Stimulated activated CD4-positive, alpha-beta T cell treated with anti-CD3 and anti-CD28 coated beads, Interleukin-12 subunit alpha, Interleukin-12 subunit beta, amount 100 ng/mL, for 48 hours (primary cell): ENCODE measurements around the gene DIAPH3.

Experiments
- DNase-seq, 3 donors: peaks; one replicate each; pipeline ENCODE4 v3.0.0-alpha.2; 2020; ENCODE audit warnings: low read depth in 2 of 3, low spot score in 1 of 3

Gene DIAPH3

GRCh38 chr13:59963827-59964226 is 199.9 kb downstream of the DIAPH3 start:
- DNase-seq = no peak

- DNase-seq = no peak
These were observed 200.3 kb downstream of the DIAPH3 start for GRCh38 chr13:59963383-59963782.

DNA sequence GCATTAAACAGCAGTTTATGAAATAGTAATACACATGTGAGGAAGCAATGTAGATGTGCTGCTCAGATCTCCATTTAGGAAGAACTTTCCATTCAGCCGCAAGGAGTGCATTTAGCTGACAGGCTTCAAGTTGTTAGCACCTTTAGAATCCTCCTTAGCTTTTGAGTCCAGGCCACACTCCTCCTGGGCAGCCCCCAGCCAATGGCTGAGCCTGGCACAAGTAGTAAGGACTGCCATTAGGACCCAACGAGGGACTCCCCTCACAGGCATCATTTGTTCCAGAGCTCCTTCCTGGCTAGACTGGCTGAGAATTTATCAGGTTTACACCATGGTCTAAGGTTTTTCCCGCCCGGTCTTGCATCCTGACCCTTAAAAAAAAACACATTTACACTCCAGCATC is 201.4 kb downstream of the DIAPH3 start:
- no peak for DNase-seq

- no peak for DNase-seq
These were observed 203.0 kb downstream of the DIAPH3 start for GRCh38 chr13:59960683-59961082.

- no peak for DNase-seq
These were observed 206.3 kb downstream of the DIAPH3 start for GRCh38 chr13:59957438-59957837.

DNA sequence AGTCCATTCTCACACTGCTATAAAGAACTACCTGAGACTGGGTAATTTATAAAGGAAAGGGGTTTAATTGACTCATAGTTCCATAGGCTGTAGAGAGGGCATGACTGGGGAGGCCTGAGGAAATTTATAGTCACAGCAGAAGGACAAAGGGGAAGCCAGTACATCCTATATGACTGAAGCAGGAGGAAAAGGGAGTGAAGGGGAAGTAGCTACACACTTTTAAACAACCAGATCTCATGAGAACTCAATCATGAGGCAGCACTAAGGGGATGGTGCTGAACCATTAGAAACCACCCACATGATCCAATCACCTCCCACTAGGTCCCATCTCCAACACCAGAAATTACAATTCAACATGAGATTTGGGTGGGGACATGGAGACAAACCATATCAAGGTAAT is 209.1 kb downstream of the DIAPH3 start:
- DNase-seq = no peak

DNA sequence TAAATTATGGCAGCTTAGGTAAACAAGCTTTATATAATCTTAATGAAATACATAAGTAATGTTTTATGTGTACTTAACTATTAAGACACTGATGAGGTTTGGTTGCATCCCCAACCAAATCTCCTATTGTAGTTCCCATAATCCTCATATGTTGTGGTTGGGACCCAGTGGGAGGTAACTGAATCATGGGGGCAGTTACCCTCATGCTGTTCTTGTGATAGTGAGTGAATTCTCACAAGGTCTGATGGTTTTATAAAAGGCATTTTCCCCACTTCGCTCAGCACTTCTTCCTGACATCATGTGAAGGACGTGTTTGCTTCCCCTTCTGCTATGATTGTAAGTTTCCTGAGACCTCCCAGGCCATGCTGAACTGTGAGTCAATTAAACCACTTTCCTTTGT is 212.7 kb downstream of the DIAPH3 start:
- no peak for DNase-seq

DNA sequence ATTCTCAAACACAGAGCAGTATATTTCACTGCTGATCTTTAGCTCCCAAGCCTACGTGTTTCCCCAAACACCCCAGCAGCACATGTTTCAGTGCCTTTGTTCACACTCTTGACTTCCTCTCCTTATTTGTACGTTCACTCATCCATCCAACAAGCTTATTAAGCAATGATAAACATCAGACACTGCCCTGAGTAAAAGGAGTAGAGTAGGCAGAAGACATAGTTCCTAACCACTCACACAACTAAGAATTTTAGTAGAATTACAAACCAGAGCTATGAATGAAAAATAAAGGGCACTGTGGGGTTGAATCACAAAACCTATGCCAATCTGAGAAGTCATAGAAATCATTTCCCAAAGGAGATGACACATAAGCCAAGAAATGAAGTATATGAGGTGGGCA is 213.5 kb downstream of the DIAPH3 start:
- no peak for DNase-seq

GRCh38 chr13:59948686-59949085 is 215.0 kb downstream of the DIAPH3 start:
- no peak for DNase-seq

GRCh38 chr13:59946944-59947343 is 216.8 kb downstream of the DIAPH3 start:
- DNase-seq = no peak

DNA sequence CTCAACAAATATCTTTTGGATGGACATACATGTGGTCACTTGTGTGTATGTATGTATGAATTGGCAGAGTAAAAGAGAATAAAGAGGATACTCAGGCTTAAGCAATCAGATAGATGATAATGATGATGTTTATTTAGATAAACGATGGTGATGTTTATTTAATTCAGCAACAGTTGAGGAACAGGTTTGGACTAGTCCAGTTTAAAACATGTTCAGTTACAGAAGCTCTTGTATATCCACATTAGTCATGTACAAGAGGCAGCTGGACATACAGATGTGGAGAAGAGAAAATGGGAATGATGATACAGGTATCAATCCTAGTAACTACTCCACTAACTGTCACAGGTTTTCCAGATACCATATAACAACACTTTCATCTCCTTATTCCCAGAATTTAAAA is 232.1 kb downstream of the DIAPH3 start:
- no peak for DNase-seq

GRCh38 chr13:59924256-59924655 is 239.5 kb downstream of the DIAPH3 start:
- DNase-seq = no peak

- no peak for DNase-seq
These were observed 248.5 kb downstream of the DIAPH3 start for GRCh38 chr13:59915252-59915651.

DNA sequence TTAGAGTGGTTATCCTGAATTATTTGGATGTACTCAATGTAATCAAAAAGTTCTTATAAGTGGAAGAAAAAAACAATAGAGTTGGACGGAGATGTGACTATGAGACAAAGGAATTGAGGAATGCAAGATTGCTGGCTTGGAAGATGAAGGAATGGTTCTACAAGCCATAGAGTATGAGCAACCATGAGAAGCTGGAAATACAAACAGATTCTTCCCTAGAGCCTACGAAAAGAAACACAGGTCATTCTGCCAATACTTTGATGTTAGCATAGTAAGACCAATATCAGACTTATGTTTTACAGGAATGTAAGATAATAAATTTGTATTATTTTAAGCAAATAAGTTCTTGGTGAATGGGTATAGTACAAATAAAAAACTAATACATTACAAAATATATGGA is 249.2 kb downstream of the DIAPH3 start:
- no peak for DNase-seq

- DNase-seq = no peak
These were observed 257.2 kb downstream of the DIAPH3 start for GRCh38 chr13:59906413-59907049.

DNA sequence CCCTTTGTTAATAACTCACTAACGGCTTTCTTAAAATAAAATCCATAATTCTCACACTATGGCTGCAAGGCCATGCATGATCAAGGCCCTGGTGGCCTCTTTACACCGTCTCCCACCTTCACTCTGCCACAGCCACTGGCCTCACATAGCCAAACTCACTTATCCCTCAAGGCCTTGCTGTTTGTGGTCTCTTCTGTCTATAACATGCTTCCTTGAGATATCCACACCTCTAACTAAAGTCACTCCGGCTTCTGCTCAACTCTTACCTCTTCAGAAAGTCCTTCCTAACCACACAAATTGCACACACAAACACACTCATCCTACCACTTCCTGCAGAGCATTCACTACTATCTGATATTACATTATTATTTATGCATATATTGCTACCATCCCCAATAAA is 262.5 kb downstream of the DIAPH3 start:
- DNase-seq = no peak

DNA sequence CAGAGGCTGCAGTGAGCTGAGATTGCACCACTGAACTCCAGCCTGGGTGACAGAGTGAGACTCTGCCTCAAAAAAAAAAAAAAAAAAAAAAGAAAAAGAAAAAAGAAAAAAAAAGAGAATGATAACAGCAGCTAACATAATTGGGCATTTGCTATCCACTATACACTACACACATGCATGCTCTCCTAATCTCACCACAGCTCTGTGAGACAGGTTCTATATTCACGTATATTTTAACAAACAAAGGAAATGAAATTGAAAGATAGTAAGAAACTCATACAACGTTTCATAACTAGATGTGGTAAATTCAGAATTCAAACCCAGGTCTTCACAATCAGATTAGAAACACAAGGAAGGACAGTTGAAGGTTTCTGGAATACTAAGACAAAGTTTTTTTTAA is 265.7 kb downstream of the DIAPH3 start:
- DNase-seq = no peak

GRCh38 chr13:59893266-59893665 is 270.5 kb downstream of the DIAPH3 start:
- DNase-seq = no peak

- no peak for DNase-seq
These were observed 272.7 kb downstream of the DIAPH3 start for GRCh38 chr13:59891053-59891452.

- no peak for DNase-seq
These were observed 273.7 kb downstream of the DIAPH3 start for GRCh38 chr13:59890054-59890453.

DNA sequence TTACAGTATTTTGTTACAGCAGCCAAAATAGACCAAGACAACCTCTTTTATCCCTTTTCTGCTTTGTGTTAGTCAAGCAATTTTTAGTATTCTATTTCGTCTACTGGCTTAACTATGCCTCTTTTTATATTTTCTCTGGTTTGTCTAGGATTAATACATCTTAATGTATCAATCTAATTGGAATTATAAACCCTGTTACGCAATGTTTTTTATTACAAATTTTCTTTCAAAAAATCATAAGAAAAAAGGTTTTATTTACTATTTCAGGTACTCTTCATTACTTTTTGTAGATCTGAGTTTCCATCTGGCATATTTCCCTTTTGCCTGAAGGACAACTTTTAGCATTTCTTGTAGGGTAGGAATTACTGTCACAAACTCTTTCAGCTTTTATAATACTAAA is 275.3 kb downstream of the DIAPH3 start:
- no peak for DNase-seq

GRCh38 chr13:59885076-59885475 is 278.7 kb downstream of the DIAPH3 start:
- no peak for DNase-seq

- DNase-seq = no peak
These were observed 279.8 kb downstream of the DIAPH3 start for GRCh38 chr13:59883885-59884284.

GRCh38 chr13:59880468-59880867 is 283.3 kb downstream of the DIAPH3 start:
- no peak for DNase-seq
